Activated naive CD8-positive, alpha-beta T cell treated with anti-CD3 and anti-CD28 coated beads, Interleukin-2, amount 50 U/mL, for 24 hours (primary cell): ENCODE data around the gene TBC1D8B.
"Not testable (repeated sequence)": the region's sequence is repeated elsewhere in the genome, so short reads cannot be mapped to it uniquely, and the experiment has no call there.

Experiments used
- ATAC-seq: fragments of 150-1000 bp; cut with Tn5 transposase; one replicate; pipeline ENCODE4 v1.10.0; 2021
- DNase-seq: peaks from one replicate; pipeline ENCODE4 v3.0.0; 2021
- H3K27ac Mint-ChIP-seq: one replicate; pipeline ENCODE4 v1.8.0; 2021; ENCODE audit warnings: mild to moderate bottlenecking, mixed read lengths
- H3K27me3 Mint-ChIP-seq: one replicate; pipeline ENCODE4 v1.8.0; 2021; ENCODE audit warnings: mixed read lengths
- H3K36me3 Mint-ChIP-seq: one replicate; pipeline ENCODE4 v1.8.0; 2021; ENCODE audit warnings: low read depth, mixed read lengths
- H3K4me1 Mint-ChIP-seq: one replicate; pipeline ENCODE4 v1.8.0; 2021; ENCODE audit warnings: mixed read lengths
- H3K4me3 Mint-ChIP-seq: one replicate; pipeline ENCODE4 v1.8.0; 2021; ENCODE audit warnings: mild to moderate bottlenecking, moderate library complexity, mixed read lengths
- H3K9me3 Mint-ChIP-seq: one replicate; pipeline ENCODE4 v1.8.0; 2021; ENCODE audit warnings: mixed read lengths

TBC1D8B gene

DNA sequence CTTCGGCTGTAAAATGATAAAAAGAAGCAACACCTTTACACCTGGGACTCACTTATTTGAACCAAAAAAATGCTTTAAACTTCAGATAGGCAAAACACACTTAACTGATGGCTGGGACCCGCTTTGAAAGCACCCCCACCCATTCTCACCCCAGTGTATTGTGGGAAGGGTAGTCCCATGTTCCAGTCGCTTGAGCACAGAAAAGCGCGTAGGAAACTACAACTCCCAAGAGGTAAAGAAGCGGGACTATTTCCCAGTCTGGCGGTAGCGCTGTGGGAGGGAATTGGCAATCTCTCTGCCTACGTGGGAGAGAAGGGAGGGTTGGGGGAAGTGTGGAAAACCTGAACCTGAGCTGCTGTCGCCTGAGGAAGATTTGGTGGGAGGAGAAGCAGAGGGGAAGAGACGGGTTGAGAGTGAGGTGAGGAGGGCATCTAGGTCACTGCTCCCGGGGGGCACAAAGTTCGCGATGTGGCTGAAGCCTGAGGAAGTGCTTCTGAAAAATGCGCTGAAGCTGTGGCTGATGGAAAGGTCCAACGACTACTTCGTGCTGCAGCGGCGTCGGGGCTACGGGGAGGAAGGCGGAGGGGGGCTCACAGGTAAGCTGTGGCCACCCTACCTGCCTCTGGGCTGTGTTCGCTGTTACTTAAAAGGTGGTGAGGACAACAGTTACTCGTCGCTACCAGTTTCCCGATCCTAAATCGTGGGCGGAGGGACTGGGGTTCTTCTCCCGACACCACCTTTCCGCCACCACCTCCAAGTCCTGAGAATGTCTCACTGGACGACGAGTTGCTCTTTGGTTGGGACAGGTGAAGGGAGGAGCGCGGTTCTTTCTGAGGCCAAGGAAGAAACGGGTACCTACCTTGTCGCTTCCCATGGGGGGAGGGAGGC, at the start of gene TBC1D8B:
TSS of gene TBC1D8B (plus strand) at position 286 of the 888 bp plus-strand sequence. CDS start at position 467, 181 bp downstream.
- Mint-ChIP-seq H3K27ac (no peak within 1 kb of the TSS), H3K4me1 (peaks cover 7% of the 10 kb centered on the region), H3K4me3 (peak within 1 kb of the TSS; percentile 87), H3K27me3 (peaks cover 29% of the 10 kb centered on the region), H3K36me3 (no peaks in the 10 kb centered on the region), H3K9me3 (no peaks in the 10 kb centered on the region)
- peak; percentile 77 for ATAC-seq
- peak; percentile 8 for DNase-seq

GRCh38 chrX:106769288-106769687, 33.2 kb upstream of the TBC1D8B start:
- not testable (repeated sequence) for H3K4me1 Mint-ChIP-seq, H3K4me3 Mint-ChIP-seq, DNase-seq, H3K27ac Mint-ChIP-seq, ATAC-seq, H3K9me3 Mint-ChIP-seq, H3K36me3 Mint-ChIP-seq, H3K27me3 Mint-ChIP-seq

GRCh38 chrX:106774981-106775380, 27.5 kb upstream of the TBC1D8B start:
- Mint-ChIP-seq H3K4me1 (no peaks in the 10 kb centered on the region), H3K36me3 (no peaks in the 10 kb centered on the region), H3K4me3 (no peak overlapping the region), H3K27ac (no peak overlapping the region), H3K9me3 (no peaks in the 10 kb centered on the region), H3K27me3 (peaks cover 4% of the 10 kb centered on the region)
- no peak for ATAC-seq
- no peak for DNase-seq

GRCh38 chrX:106780264-106780663, 22.2 kb upstream of the TBC1D8B start:
- Mint-ChIP-seq H3K4me1 (no peaks in the 10 kb centered on the region), H3K27ac (no peak overlapping the region), H3K4me3 (no peak overlapping the region), H3K27me3 (no peaks in the 10 kb centered on the region), H3K9me3 (no peaks in the 10 kb centered on the region), H3K36me3 (no peaks in the 10 kb centered on the region)
- ATAC-seq (no peak), DNase-seq (no peak)

- H3K4me3 Mint-ChIP-seq = no peak overlapping the region
- DNase-seq (no peak), ATAC-seq (no peak)
- no peaks in the 10 kb centered on the region for H3K4me1 Mint-ChIP-seq
- no peak overlapping the region for H3K27ac Mint-ChIP-seq
- no peaks in the 10 kb centered on the region for H3K9me3 Mint-ChIP-seq
- no peaks in the 10 kb centered on the region for H3K27me3 Mint-ChIP-seq
- H3K36me3 Mint-ChIP-seq = no peaks in the 10 kb centered on the region
Observed at GRCh38 chrX:106780664-106781377, 21.7 kb upstream of the TBC1D8B start.

- Mint-ChIP-seq H3K27ac (no peak overlapping the region), H3K4me1 (no peaks in the 10 kb centered on the region), H3K36me3 (no peaks in the 10 kb centered on the region), H3K9me3 (no peaks in the 10 kb centered on the region), H3K4me3 (no peak overlapping the region), H3K27me3 (peaks cover 2% of the 10 kb centered on the region)
- ATAC-seq = no peak
- no peak for DNase-seq
Observed at GRCh38 chrX:106783716-106784115, 18.8 kb upstream of the TBC1D8B start.

- H3K27ac Mint-ChIP-seq = no peak overlapping the region
- ATAC-seq (no peak), DNase-seq (no peak)
- H3K4me1 Mint-ChIP-seq = no peaks in the 10 kb centered on the region
- H3K27me3 Mint-ChIP-seq = no peaks in the 10 kb centered on the region
- H3K36me3 Mint-ChIP-seq = no peaks in the 10 kb centered on the region
- no peaks in the 10 kb centered on the region for H3K9me3 Mint-ChIP-seq
- no peak overlapping the region for H3K4me3 Mint-ChIP-seq
Observed at GRCh38 chrX:106791495-106791894, 11.0 kb upstream of the TBC1D8B start.

DNA sequence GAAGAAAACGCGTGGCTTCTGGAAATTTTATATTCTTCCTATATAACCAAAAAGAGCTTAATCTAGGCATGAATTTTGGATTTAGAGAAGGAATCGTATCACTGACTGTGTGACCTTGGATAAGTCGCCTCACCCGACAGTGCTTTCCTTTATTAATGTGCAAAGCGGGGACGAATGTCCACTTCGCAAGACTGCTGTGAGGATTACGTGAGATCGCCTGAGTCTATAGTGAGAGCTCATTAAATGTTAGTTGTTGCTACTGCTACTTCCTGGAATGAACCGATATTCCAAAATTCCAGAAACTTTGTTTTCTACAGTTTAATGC, 448 bp upstream of the TBC1D8B start:
- ATAC-seq (no peak), DNase-seq (no peak)
- no peaks in the 10 kb centered on the region for H3K9me3 Mint-ChIP-seq
- H3K36me3 Mint-ChIP-seq = no peaks in the 10 kb centered on the region
- peaks cover 7% of the 10 kb centered on the region for H3K4me1 Mint-ChIP-seq
- H3K27me3 Mint-ChIP-seq = peaks cover 29% of the 10 kb centered on the region
- H3K27ac Mint-ChIP-seq = no peak overlapping the region
- peak overlapping the region; percentile 87 for H3K4me3 Mint-ChIP-seq

- Mint-ChIP-seq H3K9me3 (no peaks in the 10 kb centered on the region), H3K27me3 (peaks cover 2% of the 10 kb centered on the region), H3K36me3 (no peaks in the 10 kb centered on the region), H3K27ac (no peak overlapping the region), H3K4me3 (no peak overlapping the region), H3K4me1 (no peaks in the 10 kb centered on the region)
- ATAC-seq = no peak
- no peak for DNase-seq
Observed at GRCh38 chrX:106811131-106811910, 8.8 kb downstream of the TBC1D8B start.

- H3K27ac Mint-ChIP-seq, H3K27me3 Mint-ChIP-seq, H3K36me3 Mint-ChIP-seq, DNase-seq, H3K4me1 Mint-ChIP-seq, ATAC-seq, H3K9me3 Mint-ChIP-seq, H3K4me3 Mint-ChIP-seq: not testable (repeated sequence)
Observed at GRCh38 chrX:106812930-106813329, 10.5 kb downstream of the TBC1D8B start.

- not testable (repeated sequence) for H3K27me3 Mint-ChIP-seq, DNase-seq, ATAC-seq, H3K4me3 Mint-ChIP-seq, H3K9me3 Mint-ChIP-seq, H3K27ac Mint-ChIP-seq, H3K4me1 Mint-ChIP-seq, H3K36me3 Mint-ChIP-seq
Observed at GRCh38 chrX:106814093-106814492, 11.6 kb downstream of the TBC1D8B start.

DNA sequence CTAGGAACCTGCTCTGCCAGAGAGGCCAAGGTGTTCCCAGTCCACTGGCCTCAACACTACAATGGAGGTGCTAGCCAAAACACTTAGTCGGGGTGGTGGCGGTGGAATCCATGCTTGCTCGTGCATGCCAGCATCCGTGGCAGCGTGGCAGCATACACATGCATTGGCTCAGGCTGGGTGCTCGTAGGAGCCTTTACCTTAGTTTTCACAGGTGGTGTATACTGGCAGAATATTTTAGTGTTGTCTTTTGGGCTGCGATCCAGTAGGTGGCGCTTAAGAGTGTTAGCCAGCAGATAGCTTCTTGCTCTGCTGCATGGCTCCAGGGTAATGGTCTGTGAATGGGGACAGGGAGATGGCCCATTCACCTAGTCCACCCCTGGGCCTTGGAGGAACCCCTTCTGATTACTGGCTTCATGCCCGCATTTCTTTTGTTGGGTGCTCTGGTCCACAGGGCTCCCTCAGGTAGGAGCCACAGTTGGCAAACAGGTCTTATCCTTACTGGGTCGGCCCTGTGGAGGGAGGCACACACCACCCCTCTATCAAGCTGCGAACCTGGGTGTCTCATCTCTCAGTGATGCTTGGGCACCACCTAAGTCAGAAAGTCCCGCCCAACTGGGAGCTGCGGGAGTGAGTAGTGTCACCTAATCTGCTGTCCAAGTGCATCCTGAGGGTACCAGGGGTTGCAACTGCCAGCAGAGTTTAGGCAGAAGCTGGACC, 60.7 kb downstream of the TBC1D8B start:
- Mint-ChIP-seq H3K27ac (no peak overlapping the region), H3K4me1 (no peaks in the 10 kb centered on the region), H3K4me3 (no peak overlapping the region), H3K9me3 (no peaks in the 10 kb centered on the region), H3K36me3 (no peaks in the 10 kb centered on the region), H3K27me3 (no peaks in the 10 kb centered on the region)
- peak; percentile 4 for DNase-seq
- ATAC-seq = no peak

DNA sequence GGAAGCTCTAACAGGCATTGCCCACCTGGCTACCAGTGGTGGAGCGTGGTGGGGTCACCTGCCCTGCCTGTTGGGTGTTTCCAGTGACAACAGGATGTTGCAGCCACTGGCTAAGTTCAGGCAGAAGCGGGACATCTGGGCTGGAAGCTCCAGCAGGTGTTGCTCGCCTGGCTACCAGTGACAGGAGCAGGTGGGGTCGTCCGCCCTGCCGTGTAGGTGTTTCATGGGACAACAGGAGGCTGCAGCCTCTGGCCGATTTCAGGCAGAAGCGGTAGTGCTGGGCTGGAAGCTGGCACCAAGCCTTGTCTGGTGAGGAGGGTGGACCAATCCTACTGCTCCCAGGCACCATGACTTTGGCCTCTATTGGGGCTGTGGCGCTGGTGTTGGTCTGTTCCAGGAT, 61.2 kb downstream of the TBC1D8B start:
- ATAC-seq (no peak), DNase-seq (no peak)
- Mint-ChIP-seq H3K27me3 (no peaks in the 10 kb centered on the region), H3K36me3 (no peaks in the 10 kb centered on the region), H3K9me3 (no peaks in the 10 kb centered on the region), H3K27ac (no peak overlapping the region), H3K4me1 (no peaks in the 10 kb centered on the region), H3K4me3 (no peak overlapping the region)

- H3K27me3 Mint-ChIP-seq, H3K27ac Mint-ChIP-seq, H3K9me3 Mint-ChIP-seq, H3K4me3 Mint-ChIP-seq, H3K4me1 Mint-ChIP-seq, H3K36me3 Mint-ChIP-seq, ATAC-seq, DNase-seq: not testable (repeated sequence)
Observed at GRCh38 chrX:106872796-106873195, 70.3 kb downstream of the TBC1D8B start.
